ENCODE data around the gene PFKFB3.

The PFKFB3 gene

GRCh38 chr10:6296828-6297251, 94.1 kb downstream of the PFKFB3 start:
- Histone ChIP-seq H3K27ac (no peak overlapping the region), H3K9ac (no peak overlapping the region), H3K9me3 (peaks cover 15% of the 10 kb centered on the region), H3K27me3 (no peaks in the 10 kb centered on the region), H3K36me3 (peaks cover 5% of the 10 kb centered on the region; the same call in 1 of the 2 replicates), H3K4me2 (no peak overlapping the region), H3K4me3 (no peak overlapping the region), H3K4me1 (peaks cover 44% of the 10 kb centered on the region), H4K20me1 (no peaks in the 10 kb centered on the region)
- no peak for TF ChIP-seq Cebpa-rat (IDR thresholded peaks at IDR 0.05)

GRCh38 chr10:6297522-6297921, 94.8 kb downstream of the PFKFB3 start:
- H3K27me3 ChIP-seq: no peaks in the 10 kb centered on the region
- peaks cover 5% of the 10 kb centered on the region; the same call in 1 of the 2 replicates for H3K36me3 ChIP-seq
- no peak overlapping the region for H3K4me2 ChIP-seq
- H3K9ac ChIP-seq: no peak overlapping the region
- H4K20me1 ChIP-seq: no peaks in the 10 kb centered on the region
- H3K4me1 ChIP-seq: peaks cover 44% of the 10 kb centered on the region
- no peak overlapping the region for H3K4me3 ChIP-seq
- no peak for TF ChIP-seq Cebpa-rat (IDR thresholded peaks at IDR 0.05)
- H3K9me3 ChIP-seq: peaks cover 15% of the 10 kb centered on the region
- no peak overlapping the region for H3K27ac ChIP-seq

- H3K9ac ChIP-seq: no peak overlapping the region
- no peaks in the 10 kb centered on the region for H4K20me1 ChIP-seq
- H3K9me3 ChIP-seq: peaks cover 15% of the 10 kb centered on the region
- H3K27ac ChIP-seq: no peak overlapping the region
- H3K27me3 ChIP-seq: no peaks in the 10 kb centered on the region
- no peak overlapping the region for H3K4me2 ChIP-seq
- H3K36me3 ChIP-seq: peaks cover 3% of the 10 kb centered on the region; the same call in 1 of the 2 replicates
- peaks cover 44% of the 10 kb centered on the region for H3K4me1 ChIP-seq
- H3K4me3 ChIP-seq: no peak overlapping the region
- TF ChIP-seq Cebpa-rat (IDR thresholded peaks at IDR 0.05): no peak
These were observed 95.2 kb downstream of the PFKFB3 start for GRCh38 chr10:6297951-6298381.

GRCh38 chr10:6298428-6298827, 95.7 kb downstream of the PFKFB3 start:
- H4K20me1 ChIP-seq: no peaks in the 10 kb centered on the region
- no peak for TF ChIP-seq Cebpa-rat (IDR thresholded peaks at IDR 0.05)
- no peak overlapping the region; the same call in 1 of the 2 replicates for H3K4me2 ChIP-seq
- no peaks in the 10 kb centered on the region; the same call in 1 of the 2 replicates for H3K36me3 ChIP-seq
- H3K27me3 ChIP-seq: no peaks in the 10 kb centered on the region
- H3K4me3 ChIP-seq: no peak overlapping the region
- H3K9ac ChIP-seq: no peak overlapping the region
- H3K4me1 ChIP-seq: peaks cover 44% of the 10 kb centered on the region
- peaks cover 15% of the 10 kb centered on the region for H3K9me3 ChIP-seq
- H3K27ac ChIP-seq: no peak overlapping the region

GRCh38 chr10:6299234-6299633, 96.5 kb downstream of the PFKFB3 start:
- no peak overlapping the region for H3K4me3 ChIP-seq
- no peaks in the 10 kb centered on the region for H3K27me3 ChIP-seq
- peak overlapping the region; percentile 57; the same call in 1 of the 2 replicates for H3K27ac ChIP-seq
- H4K20me1 ChIP-seq: no peaks in the 10 kb centered on the region
- H3K4me1 ChIP-seq: peaks cover 44% of the 10 kb centered on the region
- H3K4me2 ChIP-seq: peak overlapping the region; percentile 83
- no peak overlapping the region for H3K9ac ChIP-seq
- H3K9me3 ChIP-seq: peaks cover 8% of the 10 kb centered on the region
- no peak for TF ChIP-seq Cebpa-rat (IDR thresholded peaks at IDR 0.05)
- no peaks in the 10 kb centered on the region; the same call in 1 of the 2 replicates for H3K36me3 ChIP-seq

GRCh38 chr10:6299743-6300105, 97.0 kb downstream of the PFKFB3 start:
- peaks cover 44% of the 10 kb centered on the region for H3K4me1 ChIP-seq
- peak overlapping the region; percentile 83 for H3K4me2 ChIP-seq

GRCh38 chr10:6300106-6300783, 97.5 kb downstream of the PFKFB3 start:
- TF ChIP-seq Cebpa-rat (IDR thresholded peaks at IDR 0.05): no peak
- Histone ChIP-seq H3K36me3 (no peaks in the 10 kb centered on the region; the same call in 1 of the 2 replicates), H3K9ac (peak overlapping the region; percentile 27; the same call in 1 of the 2 replicates), H3K9me3 (no peaks in the 10 kb centered on the region), H3K27me3 (no peaks in the 10 kb centered on the region), H3K27ac (peak overlapping the region; percentile 57), H3K4me2 (peak overlapping the region; percentile 83), H3K4me3 (peak overlapping the region; percentile 6; the same call in 1 of the 2 replicates), H3K4me1 (peaks cover 44% of the 10 kb centered on the region), H4K20me1 (no peaks in the 10 kb centered on the region)

More at GRCh38 chr10:6299743-6300105, 97.0 kb downstream of the PFKFB3 start:
- Histone ChIP-seq H3K27ac (peak overlapping the region; percentile 57), H3K36me3 (no peaks in the 10 kb centered on the region; the same call in 1 of the 2 replicates), H3K9ac (peak overlapping the region; percentile 27; the same call in 1 of the 2 replicates), H3K27me3 (no peaks in the 10 kb centered on the region), H4K20me1 (no peaks in the 10 kb centered on the region), H3K9me3 (peaks cover 3% of the 10 kb centered on the region; the same call in 1 of the 2 replicates), H3K4me3 (no peak overlapping the region)
- no peak for TF ChIP-seq Cebpa-rat (IDR thresholded peaks at IDR 0.05)

GRCh38 chr10:6300784-6301460, 98.2 kb downstream of the PFKFB3 start:
- H3K27ac ChIP-seq: peak overlapping the region; percentile 57
- H4K20me1 ChIP-seq: no peaks in the 10 kb centered on the region
- peak overlapping the region; percentile 83 for H3K4me2 ChIP-seq
- H3K36me3 ChIP-seq: no peaks in the 10 kb centered on the region; the same call in 1 of the 2 replicates
- no peaks in the 10 kb centered on the region; the same call in 1 of the 2 replicates for H3K9me3 ChIP-seq
- no peaks in the 10 kb centered on the region for H3K27me3 ChIP-seq
- H3K9ac ChIP-seq: peak overlapping the region; percentile 27; the same call in 1 of the 2 replicates
- TF ChIP-seq Cebpa-rat (IDR thresholded peaks at IDR 0.05): no peak
- H3K4me3 ChIP-seq: peak overlapping the region; percentile 6; the same call in 1 of the 2 replicates
- H3K4me1 ChIP-seq: peaks cover 44% of the 10 kb centered on the region

- no peak for TF ChIP-seq Cebpa-rat (IDR thresholded peaks at IDR 0.05)
- Histone ChIP-seq H3K36me3 (peaks cover 5% of the 10 kb centered on the region; the same call in 1 of the 2 replicates), H3K4me3 (no peak overlapping the region), H4K20me1 (no peaks in the 10 kb centered on the region), H3K4me1 (peaks cover 42% of the 10 kb centered on the region), H3K9ac (no peak overlapping the region), H3K27me3 (no peaks in the 10 kb centered on the region), H3K9me3 (peaks cover 5% of the 10 kb centered on the region), H3K27ac (no peak overlapping the region), H3K4me2 (no peak overlapping the region)
These were observed 98.8 kb downstream of the PFKFB3 start for GRCh38 chr10:6301488-6302075.

All from BLaER1 (cell line).